H1 (cell line): ENCODE measurements around the gene SLC25A21. TPM values are rescaled to one million over a fixed set of nuclear protein-coding genes. Genes with fewer than 3 reads are reported as not detected.

Experiments used
- CTCF ChIA-PET: fragments of 300-600 bp; sonication (Branson Sonifier 250); formaldehyde crosslinking; loops from one replicate; lab custom pipeline; 2021; ENCODE audit not compliant: partially characterized antibody; lab: Charles Lee
- POLR2A ChIA-PET: fragments of 300-600 bp; sonication (Branson Sonifier 250); formaldehyde crosslinking; loops from one replicate; lab custom pipeline; 2021; ENCODE audit warnings: inconsistent platforms; ENCODE audit not compliant: partially characterized antibody; lab: Charles Lee
- DNase-seq, 2 experiments: peaks; one replicate each; pipeline versions ENCODE4 v3.0.0 to v3.0.0-alpha.2; 2010 to 2022; ENCODE audit warnings: low spot score in 2 of 2, low read depth in 1 of 2, mixed read lengths in 1 of 2
- FAIRE-seq: peaks from 2 replicates; lab custom pipeline; 2011; peaks lifted over from hg19 to GRCh38; lab: Jason Lieb, UNC
- H2AFZ ChIP-seq: 2 replicates; pipeline ENCODE4 v1.8.1; 2012; ENCODE audit warnings: low read length, inconsistent platforms
- H2AK5ac ChIP-seq: 2 replicates; pipeline ENCODE4 v1.6.1; 2013; ENCODE audit warnings: low read depth, low read length
- H2BK120ac ChIP-seq: replicated peaks from 2 replicates; pipeline ENCODE3; 2013; ENCODE audit warnings: low read depth, low read length, inconsistent platforms
- H2BK12ac ChIP-seq: 2 replicates; pipeline ENCODE4 v1.6.1; 2013; ENCODE audit warnings: low read depth, low read length
- H2BK15ac ChIP-seq: 2 replicates; pipeline ENCODE4 v1.6.1; 2013; ENCODE audit warnings: low read length
- H2BK20ac ChIP-seq: 2 replicates; pipeline ENCODE4 v1.6.1; 2013; ENCODE audit warnings: low read length
- H2BK5ac ChIP-seq: 2 replicates; pipeline ENCODE4 v1.6.1; 2013; ENCODE audit warnings: low read depth, low read length
- H3K14ac ChIP-seq: 2 replicates; pipeline ENCODE4 v1.6.1; 2013; ENCODE audit warnings: inconsistent platforms; ENCODE audit not compliant: insufficient read length
- H3K18ac ChIP-seq: 2 replicates; pipeline ENCODE4 v1.6.1; 2013; ENCODE audit warnings: low read length; ENCODE audit errors: extremely low read depth
- H3K23ac ChIP-seq: 2 replicates; pipeline ENCODE4 v1.6.1; 2013; ENCODE audit warnings: inconsistent platforms; ENCODE audit not compliant: insufficient read length
- H3K23me2 ChIP-seq: 2 replicates; pipeline ENCODE4 v1.6.1; 2013; ENCODE audit warnings: low read depth, low read length
- H3K27ac ChIP-seq: 2 replicates; pipeline ENCODE4 v1.6.1; 2011; ENCODE audit warnings: low read depth, low read length, inconsistent platforms
- H3K27me3 ChIP-seq, 4 experiments: replicated peaks in 1 of 4; 1 replicate in 1 of 4; 2 replicates in 3 of 4; pipeline versions ENCODE4 v1.6.1 to v1.8.1; 2011 to 2013; ENCODE audit warnings: low read length in 3 of 4, mild to moderate bottlenecking in 3 of 4, inconsistent platforms in 2 of 4, mixed read lengths in 2 of 4, moderate library complexity in 1 of 4; ENCODE audit not compliant: control insufficient read depth in 3 of 4, insufficient read depth in 3 of 4; ENCODE audit errors: extremely low read depth in 1 of 4
- H3K36me3 ChIP-seq, 4 experiments: 2 replicates each; pipeline versions ENCODE4 v1.6.1 to v1.8.1; 2011 to 2013; ENCODE audit warnings: mild to moderate bottlenecking in 4 of 4, low read length in 3 of 4, moderate library complexity in 2 of 4, control low read depth in 1 of 4, inconsistent platforms in 1 of 4; ENCODE audit not compliant: insufficient read depth in 4 of 4, control insufficient read depth in 2 of 4
- H3K4ac ChIP-seq: replicated peaks from 2 replicates; pipeline ENCODE3; 2013; ENCODE audit warnings: low read length, low read depth, mixed read lengths, inconsistent platforms; ENCODE audit not compliant: insufficient read length
- H3K4me1 ChIP-seq, 4 experiments: replicated peaks in 1 of 4; 1 replicate in 1 of 4; 2 replicates in 3 of 4; pipeline versions ENCODE4 v1.6.1 to v1.8.1; 2011 to 2013; ENCODE audit warnings: low read length in 3 of 4, inconsistent platforms in 2 of 4, mixed read lengths in 1 of 4; ENCODE audit not compliant: insufficient read depth in 4 of 4, control insufficient read depth in 3 of 4
- H3K4me2 ChIP-seq, 2 experiments: 2 replicates each; pipeline versions ENCODE4 v1.6.1 to v1.8.1; 2011 to 2013; ENCODE audit warnings: low read depth in 2 of 2, low read length in 2 of 2, control low read depth in 1 of 2, inconsistent platforms in 1 of 2, mild to moderate bottlenecking in 1 of 2; ENCODE audit not compliant: insufficient read depth in 1 of 2
- H3K4me3 ChIP-seq, 4 experiments: fragments of 200-600, 300-600 bp in 1 of 4; sonication (generic), shearing (Covaris generic), sonication (Bioruptor Twin) in 1 of 4; 2 replicates each; pipeline versions ENCODE4 v1.5.1 to v1.8.1; 2011 to 2016; ENCODE audit warnings: low read length in 4 of 4, low read depth in 3 of 4, control low read depth in 2 of 4, inconsistent platforms in 2 of 4, mild to moderate bottlenecking in 2 of 4, mixed read lengths in 1 of 4, moderate library complexity in 1 of 4; ENCODE audit not compliant: insufficient read depth in 2 of 4; ENCODE audit errors: extremely low read depth in 1 of 4
- H3K56ac ChIP-seq: replicated peaks from 2 replicates; pipeline ENCODE3; 2013; ENCODE audit warnings: low read depth, mild to moderate bottlenecking, mixed read lengths, low read length, inconsistent platforms; ENCODE audit not compliant: insufficient read length
- H3K79me1 ChIP-seq: 2 replicates; pipeline ENCODE4 v1.6.1; 2013; ENCODE audit warnings: low read depth, low read length, control low read depth
- H3K79me2 ChIP-seq, 2 experiments: 2 replicates each; pipeline versions ENCODE4 v1.6.1 to v1.8.1; 2012 to 2013; ENCODE audit warnings: low read length in 2 of 2, mild to moderate bottlenecking in 2 of 2, inconsistent platforms in 1 of 2; ENCODE audit not compliant: insufficient read depth in 2 of 2, control insufficient read depth in 1 of 2
- H3K9ac ChIP-seq, 4 experiments: replicated peaks in 1 of 4; 1 replicate in 1 of 4; 2 replicates in 3 of 4; pipeline versions ENCODE4 v1.6.1 to v1.8.1; 2011 to 2013; ENCODE audit warnings: low read depth in 3 of 4, low read length in 3 of 4, control low read depth in 2 of 4, mild to moderate bottlenecking in 2 of 4, moderate library complexity in 2 of 4, inconsistent platforms in 1 of 4; ENCODE audit errors: extremely low read depth in 1 of 4
- H3K9me3 ChIP-seq, 2 experiments: 2 replicates each; pipeline versions ENCODE4 v1.6.1 to v1.8.1; 2012 to 2013; ENCODE audit warnings: mild to moderate bottlenecking in 2 of 2, moderate library complexity in 2 of 2, control low read depth in 1 of 2, inconsistent platforms in 1 of 2, low read depth in 1 of 2, low read length in 1 of 2, mixed read lengths in 1 of 2; ENCODE audit not compliant: insufficient read depth in 2 of 2
- H4K20me1 ChIP-seq, 2 experiments: replicated peaks in 1 of 2; 2 replicates each; pipeline versions ENCODE3 to v1.8.1; 2011 to 2013; ENCODE audit warnings: inconsistent platforms in 2 of 2, low read length in 2 of 2, mild to moderate bottlenecking in 1 of 2; ENCODE audit not compliant: insufficient read depth in 2 of 2, control insufficient read depth in 1 of 2
- H4K5ac ChIP-seq: 2 replicates; pipeline ENCODE4 v1.6.1; 2013; ENCODE audit warnings: low read length, low read depth, mixed read lengths, inconsistent platforms; ENCODE audit not compliant: insufficient read length
- H4K8ac ChIP-seq: 2 replicates; pipeline ENCODE4 v1.8.0; 2013; ENCODE audit warnings: mild to moderate bottlenecking, moderate library complexity, low read length, inconsistent platforms; ENCODE audit not compliant: insufficient read depth; ENCODE audit errors: extremely low read depth
- H4K91ac ChIP-seq: replicated peaks from 2 replicates; pipeline ENCODE3; 2013; ENCODE audit warnings: low read length, mixed read lengths, inconsistent platforms; ENCODE audit not compliant: insufficient read length
- ASH2L ChIP-seq: fragments of 200-600, 300-600 bp; sonication (generic); IDR thresholded peaks from one replicate; pipeline ENCODE4 v1.7.1; 2017; ENCODE audit warnings: low read length
- BCL11A ChIP-seq, 2 experiments: IDR thresholded peaks; one replicate each; pipeline ENCODE4 v1.6.1; 2011; ENCODE audit warnings: low read depth in 2 of 2, low read length in 2 of 2, mild to moderate bottlenecking in 2 of 2
- CEBPB ChIP-seq: IDR thresholded peaks from 2 replicates; pipeline ENCODE4 v1.6.1; 2012; ENCODE audit warnings: low read depth, low read length
- CTBP2 ChIP-seq: IDR thresholded peaks from 2 replicates; pipeline ENCODE4 v1.7.0; 2011; ENCODE audit warnings: borderline replicate concordance, mild to moderate bottlenecking, moderate library complexity, mixed read lengths, low read length; ENCODE audit not compliant: insufficient read depth, insufficient read length
- EGR1 ChIP-seq: IDR thresholded peaks from 2 replicates; pipeline ENCODE4 v1.6.1; 2011; ENCODE audit warnings: low read depth, low read length, borderline replicate concordance
- GTF2F1 ChIP-seq: IDR thresholded peaks from 2 replicates; pipeline ENCODE4 v1.6.1; 2012; ENCODE audit warnings: low read depth, low read length, improper control_type of control experiment, borderline replicate concordance
- JUND ChIP-seq: IDR thresholded peaks from 2 replicates; pipeline ENCODE4 v1.6.1; 2011; ENCODE audit warnings: mild to moderate bottlenecking, improper control_type of control experiment, low read length
- KDM4A ChIP-seq: IDR thresholded peaks from one replicate; pipeline ENCODE4 v1.7.1; 2012; ENCODE audit warnings: low read depth, mild to moderate bottlenecking, moderate library complexity, low read length, inconsistent platforms; ENCODE audit not compliant: severe bottlenecking
- NANOG ChIP-seq: IDR thresholded peaks from 2 replicates; pipeline ENCODE4 v1.6.1; 2011; ENCODE audit warnings: low read length, low read depth, mild to moderate bottlenecking, inconsistent platforms; ENCODE audit not compliant: insufficient read depth, poor library complexity, severe bottlenecking
- PHF8 ChIP-seq: fragments of 200-600 bp; sonication (generic); conservative IDR thresholded peaks from 2 replicates; pipeline ENCODE4 v1.7.1; 2012; ENCODE audit warnings: low read depth, mild to moderate bottlenecking, inconsistent platforms, low read length, moderate library complexity
- RAD21 ChIP-seq, 2 experiments: IDR thresholded peaks in 1 of 2; conservative IDR thresholded peaks in 1 of 2; 2 replicates each; pipeline ENCODE4 v1.6.1; 2011; ENCODE audit warnings: low read depth in 2 of 2, low read length in 2 of 2, improper control_type of control experiment in 1 of 2, inconsistent platforms in 1 of 2, mild to moderate bottlenecking in 1 of 2, moderate library complexity in 1 of 2
- RFX5 ChIP-seq: IDR thresholded peaks from 2 replicates; pipeline ENCODE4 v1.6.1; 2011; ENCODE audit warnings: low read depth, low read length, improper control_type of control experiment, borderline replicate concordance
- SIRT6 ChIP-seq: IDR thresholded peaks from one replicate; pipeline ENCODE4 v1.7.1; 2012; ENCODE audit warnings: low read length, inconsistent platforms
- SP2 ChIP-seq: IDR thresholded peaks from 2 replicates; pipeline ENCODE4 v1.6.1; 2012; ENCODE audit warnings: mild to moderate bottlenecking, low read length, inconsistent platforms
- SP4 ChIP-seq: IDR thresholded peaks from 2 replicates; pipeline ENCODE4 v1.6.1; 2012; ENCODE audit warnings: low read length, inconsistent platforms
- TEAD4 ChIP-seq: IDR thresholded peaks from 2 replicates; pipeline ENCODE4 v1.6.1; 2012; ENCODE audit warnings: low read depth, low read length, inconsistent platforms, mixed read lengths
- WGBS, 2 experiments: shearing (Covaris generic) in 1 of 2; methylation state at CpG; one replicate each; pipeline versions ENCODE4 v1.1.6 to v1.1.7; 2013 to 2015; ENCODE audit warnings: low lambda C conversion rate in 2 of 2, mixed read lengths in 2 of 2, inconsistent platforms in 1 of 2, low coverage in 1 of 2, missing lambda C conversion rate in 1 of 2; ENCODE audit not compliant: insufficient replicate concordance in 2 of 2, insufficient coverage in 1 of 2, insufficient read length in 1 of 2; ENCODE audit errors: extremely low coverage in 1 of 2, missing lambda C conversion rate in 1 of 2; 5-methylcytosine and 5-hydroxymethylcytosine counted together
- polyA plus RNA-seq, 7 experiments: library from polyadenylated mRNA; depleted of rRNA in 3 of 7; stranded (reverse) in 5 of 7; unstranded in 2 of 7; fragments of >200 nt in 5 of 7; fragments of 200-250 nt in 2 of 7; gene quantifications; 1 replicate in 5 of 7; 2 replicates in 1 of 7; 4 replicates in 1 of 7; pipeline versions ENCODE4 v1.2.1 to v1.2.3, GENCODE V29; 2011 to 2013; ENCODE audit warnings: missing spikeins in 2 of 7, mixed read lengths in 2 of 7
- total RNA-seq: library from RNA; stranded (reverse); fragmentation: NEBNext Ultra II Directional; extraction: Animal tissue kit (Norgen Biotek cat#: 25700); gene quantifications from 2 replicates; pipeline ENCODE4 v1.2.1, GENCODE V29; 2021

The SLC25A21 gene
- total and polyA plus RNA-seq, 2 of the 8 experiments (the other 6 are each of a cell fraction or from before 2014, with no cell fraction given) = 6.9 to 15.7 TPM

DNA sequence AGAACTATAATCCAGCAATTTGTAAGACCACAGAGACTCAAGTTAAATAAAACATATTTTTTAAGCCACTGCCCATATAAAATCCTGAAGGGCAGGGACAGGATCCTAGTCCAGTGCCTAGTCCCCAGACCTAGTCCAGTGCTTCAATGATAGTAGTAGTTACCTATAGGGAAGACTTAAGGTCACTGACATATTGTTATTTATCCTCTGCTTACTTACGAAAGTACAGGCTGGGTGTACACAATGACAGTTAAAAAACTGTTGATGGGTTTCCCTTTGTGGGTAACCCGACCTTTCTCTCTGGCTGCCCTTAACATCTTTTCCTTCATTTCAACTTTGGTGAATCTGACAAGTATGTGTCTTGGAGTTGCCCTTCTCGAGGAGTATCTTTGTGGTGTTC, 192.5 kb downstream of the SLC25A21 start:
- 90% methylated on average over 3 of the region's 3 CpGs; no CpG with 5 or more reads in 1 of the 2 experiments for WGBS, 2 experiments
- no peak overlapping the region for H2BK12ac ChIP-seq
- no peak overlapping the region for H2AK5ac ChIP-seq
- no peak overlapping the region for H3K4ac ChIP-seq
- H3K9ac ChIP-seq = no peak overlapping the region
- H4K20me1 ChIP-seq = no peaks in the 10 kb centered on the region
- no peak overlapping the region for H3K14ac ChIP-seq
- H3K4me3 ChIP-seq = no peak overlapping the region
- H3K27ac ChIP-seq = no peak overlapping the region
- no peak overlapping the region for H2BK20ac ChIP-seq
- DNase-seq (no peak), FAIRE-seq (no peak)
- no peaks in the 10 kb centered on the region for H3K36me3 ChIP-seq
- H3K4me2 ChIP-seq = no peak overlapping the region
- no peak overlapping the region for H2AFZ ChIP-seq
- CTCF ChIA-PET = no interaction called here
- H3K23me2 ChIP-seq = no peaks in the 10 kb centered on the region
- no peaks in the 10 kb centered on the region for H3K27me3 ChIP-seq
- H3K9me3 ChIP-seq = no peaks in the 10 kb centered on the region
- H3K79me2 ChIP-seq = no peaks in the 10 kb centered on the region
- no peak overlapping the region for H2BK5ac ChIP-seq
- H4K91ac ChIP-seq = no peak overlapping the region
- H3K23ac ChIP-seq = no peak overlapping the region
- no peak overlapping the region for H3K18ac ChIP-seq
- H2BK120ac ChIP-seq = no peak overlapping the region
- H3K79me1 ChIP-seq = no peaks in the 10 kb centered on the region
- no peak overlapping the region for H3K56ac ChIP-seq
- peaks cover 0 to 4% (median 0%) of the 10 kb centered on the region in 4 experiments; a peak in 1 of 7 replicates for H3K4me1 ChIP-seq
- POLR2A ChIA-PET = no interaction called here
- H2BK15ac ChIP-seq = no peak overlapping the region
- no peak overlapping the region for H4K5ac ChIP-seq
- no peak overlapping the region for H4K8ac ChIP-seq
- no peak for TF ChIP-seq JUND
- TF ChIP-seq ASH2L = no peak
- TF ChIP-seq RAD21 (IDR thresholded peaks at IDR 0.05 in 1 of 2, conservative IDR thresholded peaks at IDR 0.05 in 1 of 2; ENCODE audit: low read depth in 2 of 2, low read length in 2 of 2) = no peak
- TF ChIP-seq NANOG = no peak
- TF ChIP-seq KDM4A = no peak
- TF ChIP-seq BCL11A (IDR thresholded peaks at IDR 0.05; ENCODE audit: low read depth in 2 of 2, low read length in 2 of 2) = no peak
- TF ChIP-seq CTBP2 = no peak
- no peak for TF ChIP-seq PHF8
- no peak for TF ChIP-seq SP4
- TF ChIP-seq GTF2F1 = no peak
- TF ChIP-seq EGR1 = no peak
- TF ChIP-seq SIRT6 = no peak
- no peak for TF ChIP-seq SP2
- no peak for TF ChIP-seq TEAD4
- TF ChIP-seq RFX5 = no peak
- no peak for TF ChIP-seq CEBPB
